ENCODE measurements around the gene SLIT1. TPM values are rescaled to one million over a fixed set of nuclear protein-coding genes. Genes with fewer than 3 reads are reported as not detected.

Gene SLIT1
- total and polyA plus RNA-seq, 4 experiments from 2014 or later: 0.05 to 0.32 (median 0.28) TPM; not detected in 1

GRCh38 chr10:97072851-97073665 lies 112.7 kb downstream of the SLIT1 start:
- peak; percentile 63 to 75 (median 70) for DNase-seq
- ChIA-PET POLR2A (ENCODE audit: partially characterized antibody) (interaction anchor here (1.2 kb wide), 1 partner anchor 138 kb away, joined by 8 read pairs; no protein-coding TSS in a partner anchor), CTCF (ENCODE audit: partially characterized antibody) (interaction anchor here (0.7 to 14.8 kb wide), 27 partner anchors 9 to 286 kb away, joined by 3 to 417 read pairs (median 5); no protein-coding TSS in a partner anchor)
- peaks cover 5 to 11% (median 7%) of the 10 kb centered on the region in 4 donors for H3K4me1 Mint-ChIP-seq
- intact Hi-C loops (cut with micrococcal nuclease): loop anchor here (1.0 kb wide), 2 partner anchors 137 to 161 kb away; no protein-coding TSS in a partner anchor
- H3K9me3 ChIP-seq (ENCODE audit: control insufficient read depth in 1 of 2, low read length in 2 of 2): no peaks in the 10 kb centered on the region
- no peak overlapping the region for H3K4me3 ChIP-seq (ENCODE audit: low read length in 2 of 2)
- no peaks in the 10 kb centered on the region for H3K36me3 Mint-ChIP-seq
- H3K27me3 Mint-ChIP-seq: peaks cover 12 to 36% of the 10 kb centered on the region in 2 donors
- peaks cover 0 to 2% (median 0%) of the 10 kb centered on the region in 8 donors for H3K9me3 Mint-ChIP-seq
- H3K27ac Mint-ChIP-seq: no peak overlapping the region
- H3K27ac ChIP-seq (ENCODE audit: low read depth, low read length): no peak overlapping the region
- H3K27me3 ChIP-seq (ENCODE audit: insufficient read depth, low read length): no peaks in the 10 kb centered on the region
- no peaks in the 10 kb centered on the region for H3K36me3 ChIP-seq (ENCODE audit: insufficient read depth, low read length)
- no peak overlapping the region for H3K4me3 Mint-ChIP-seq
- no peaks in the 10 kb centered on the region for H3K4me1 ChIP-seq (ENCODE audit: insufficient read depth, low read length)

- no peaks in the 10 kb centered on the region for H3K36me3 ChIP-seq (ENCODE audit: insufficient read depth, low read length)
- ChIA-PET POLR2A (ENCODE audit: partially characterized antibody) (no interaction called here), CTCF (ENCODE audit: partially characterized antibody) (interaction anchor here (1.1 to 14.8 kb wide), 7 partner anchors 11 to 153 kb away, joined by 3 to 417 read pairs (median 10); no protein-coding TSS in a partner anchor)
- Mint-ChIP-seq H3K4me3 (no peak overlapping the region), H3K36me3 (no peaks in the 10 kb centered on the region), H3K27ac (no peak overlapping the region), H3K4me1 (peaks cover 5 to 11% (median 7%) of the 10 kb centered on the region in 4 donors), H3K9me3 (peaks cover 0 to 2% (median 0%) of the 10 kb centered on the region in 8 donors), H3K27me3 (peaks cover 12 to 35% of the 10 kb centered on the region in 2 donors)
- intact Hi-C loops (cut with micrococcal nuclease): no loop called here
- DNase-seq: no peak
- H3K9me3 ChIP-seq (ENCODE audit: control insufficient read depth in 1 of 2, low read length in 2 of 2): no peaks in the 10 kb centered on the region
- H3K4me3 ChIP-seq (ENCODE audit: low read length in 2 of 2): no peak overlapping the region
- H3K27ac ChIP-seq (ENCODE audit: low read depth, low read length): no peak overlapping the region
- H3K4me1 ChIP-seq (ENCODE audit: insufficient read depth, low read length): no peaks in the 10 kb centered on the region
- H3K27me3 ChIP-seq (ENCODE audit: insufficient read depth, low read length): no peaks in the 10 kb centered on the region
These were observed 114.3 kb downstream of the SLIT1 start for GRCh38 chr10:97071496-97071895.

- intact Hi-C loops (cut with micrococcal nuclease): no loop called here
- no peaks in the 10 kb centered on the region for H3K36me3 ChIP-seq (ENCODE audit: insufficient read depth, low read length)
- Mint-ChIP-seq H3K27me3 (peaks cover 11 to 37% of the 10 kb centered on the region in 2 donors), H3K9me3 (peaks cover 0 to 2% (median 0%) of the 10 kb centered on the region in 8 donors), H3K36me3 (no peaks in the 10 kb centered on the region), H3K27ac (peak overlapping the region in 4 of 7 donors; percentile 59 to 81 (median 70)), H3K4me1 (peaks cover 5 to 11% (median 7%) of the 10 kb centered on the region in 4 donors), H3K4me3 (no peak overlapping the region)
- H3K9me3 ChIP-seq (ENCODE audit: control insufficient read depth in 1 of 2, low read length in 2 of 2): no peaks in the 10 kb centered on the region
- H3K27ac ChIP-seq (ENCODE audit: low read depth, low read length): no peak overlapping the region
- no peaks in the 10 kb centered on the region for H3K4me1 ChIP-seq (ENCODE audit: insufficient read depth, low read length)
- ChIA-PET POLR2A (ENCODE audit: partially characterized antibody) (no interaction called here), CTCF (ENCODE audit: partially characterized antibody) (interaction anchor here (0.8 to 14.8 kb wide), 8 partner anchors 11 to 141 kb away, joined by 3 to 417 read pairs (median 4); no protein-coding TSS in a partner anchor)
- H3K27me3 ChIP-seq (ENCODE audit: insufficient read depth, low read length): no peaks in the 10 kb centered on the region
- no peak overlapping the region for H3K4me3 ChIP-seq (ENCODE audit: low read length in 2 of 2)
- peak; percentile 20 to 63 (median 34) for DNase-seq
These were observed 116.0 kb downstream of the SLIT1 start for GRCh38 chr10:97069576-97070362.

- Mint-ChIP-seq H3K4me1 (peaks cover 5 to 11% (median 7%) of the 10 kb centered on the region in 4 donors), H3K27me3 (peaks cover 11 to 35% of the 10 kb centered on the region in 2 donors), H3K27ac (peak overlapping the region in 1 of 7 donors; percentile 68), H3K36me3 (no peaks in the 10 kb centered on the region), H3K4me3 (no peak overlapping the region), H3K9me3 (peaks cover 0 to 2% (median 0%) of the 10 kb centered on the region in 8 donors)
- Histone ChIP-seq H3K4me3 (ENCODE audit: low read length in 2 of 2) (no peak overlapping the region), H3K27me3 (ENCODE audit: insufficient read depth, low read length) (no peaks in the 10 kb centered on the region), H3K27ac (ENCODE audit: low read depth, low read length) (no peak overlapping the region), H3K4me1 (ENCODE audit: insufficient read depth, low read length) (no peaks in the 10 kb centered on the region), H3K36me3 (ENCODE audit: insufficient read depth, low read length) (no peaks in the 10 kb centered on the region), H3K9me3 (ENCODE audit: control insufficient read depth in 1 of 2, low read length in 2 of 2) (no peaks in the 10 kb centered on the region)
- CTCF ChIA-PET (ENCODE audit: partially characterized antibody): interaction anchor here (0.8 to 2.8 kb wide), 6 partner anchors 11 to 141 kb away, joined by 3 to 11 read pairs (median 3); no protein-coding TSS in a partner anchor
- POLR2A ChIA-PET (ENCODE audit: partially characterized antibody): no interaction called here
- intact Hi-C loops (cut with micrococcal nuclease): no loop called here
- no peak for DNase-seq
These were observed 116.7 kb downstream of the SLIT1 start for GRCh38 chr10:97069026-97069425.

GRCh38 chr10:97067716-97068391 lies 117.9 kb downstream of the SLIT1 start:
- Histone ChIP-seq H3K36me3 (ENCODE audit: insufficient read depth, low read length) (no peaks in the 10 kb centered on the region), H3K4me1 (ENCODE audit: insufficient read depth, low read length) (no peaks in the 10 kb centered on the region), H3K27ac (ENCODE audit: low read depth, low read length) (no peak overlapping the region), H3K27me3 (ENCODE audit: insufficient read depth, low read length) (no peaks in the 10 kb centered on the region), H3K9me3 (ENCODE audit: control insufficient read depth in 1 of 2, low read length in 2 of 2) (no peaks in the 10 kb centered on the region), H3K4me3 (ENCODE audit: low read length in 2 of 2) (no peak overlapping the region)
- peaks cover 9 to 29% of the 10 kb centered on the region in 2 donors for H3K27me3 Mint-ChIP-seq
- no peak for DNase-seq
- peaks cover 0 to 2% (median 0%) of the 10 kb centered on the region in 8 donors for H3K9me3 Mint-ChIP-seq
- no peaks in the 10 kb centered on the region for H3K36me3 Mint-ChIP-seq
- peaks cover 5 to 11% (median 7%) of the 10 kb centered on the region in 4 donors for H3K4me1 Mint-ChIP-seq
- POLR2A ChIA-PET (ENCODE audit: partially characterized antibody): no interaction called here
- H3K4me3 Mint-ChIP-seq: no peak overlapping the region
- intact Hi-C loops (cut with micrococcal nuclease): no loop called here
- CTCF ChIA-PET (ENCODE audit: partially characterized antibody): interaction anchor here (0.7 to 2.8 kb wide), 3 partner anchors 11 to 143 kb away, joined by 3 to 11 read pairs (median 3); no protein-coding TSS in a partner anchor
- H3K27ac Mint-ChIP-seq: no peak overlapping the region

GRCh38 chr10:97066877-97067555 lies 118.7 kb downstream of the SLIT1 start:
- Mint-ChIP-seq H3K36me3 (no peaks in the 10 kb centered on the region), H3K27ac (no peak overlapping the region), H3K4me3 (no peak overlapping the region), H3K9me3 (peaks cover 0 to 2% (median 0%) of the 10 kb centered on the region in 8 donors), H3K4me1 (peaks cover 5 to 11% (median 7%) of the 10 kb centered on the region in 4 donors), H3K27me3 (peaks cover 9 to 27% of the 10 kb centered on the region in 2 donors)
- intact Hi-C loops (cut with micrococcal nuclease): no loop called here
- no peaks in the 10 kb centered on the region for H3K4me1 ChIP-seq (ENCODE audit: insufficient read depth, low read length)
- DNase-seq: no peak
- H3K9me3 ChIP-seq (ENCODE audit: control insufficient read depth in 1 of 2, low read length in 2 of 2): no peaks in the 10 kb centered on the region
- H3K4me3 ChIP-seq (ENCODE audit: low read length in 2 of 2): no peak overlapping the region
- H3K27ac ChIP-seq (ENCODE audit: low read depth, low read length): no peak overlapping the region
- H3K36me3 ChIP-seq (ENCODE audit: insufficient read depth, low read length): no peaks in the 10 kb centered on the region
- ChIA-PET POLR2A (ENCODE audit: partially characterized antibody) (no interaction called here), CTCF (ENCODE audit: partially characterized antibody) (interaction anchor here (0.7 to 2.8 kb wide), 3 partner anchors 15 to 143 kb away, joined by 3 to 11 read pairs (median 3); no protein-coding TSS in a partner anchor)
- no peaks in the 10 kb centered on the region for H3K27me3 ChIP-seq (ENCODE audit: insufficient read depth, low read length)

Data from CD4-positive, alpha-beta memory T cell (primary cell).